HepG2 (cell line): ENCODE measurements around the gene QKI. TPM values are rescaled to one million over a fixed set of nuclear protein-coding genes. Genes with fewer than 3 reads are reported as not detected.
A peak's percentile ranks its signal among the peaks of the same experiment; 100 is the strongest.

ENCODE experiments used
- ATAC-seq: fragments of 200-7000 bp; cut with Tn5 transposase; 3 replicates; pipeline ENCODE4 v1.9.1; 2020; ENCODE audit warnings: mild to moderate bottlenecking, moderate library complexity
- BruUV-seq: library from RNA; stranded (reverse); fragments of 400-500 nt; replicated peaks from 2 replicates; lab custom pipeline; 2021; lab: Mats Ljungman, UMichigan
- CTCF ChIA-PET: fragments of 300-600 bp; formaldehyde crosslinking; extraction: SDS; loops from one replicate; lab custom pipeline; 2021; ENCODE audit warnings: low total read pairs, inconsistent platforms, low intra/inter-chr PET ratio; lab: Yijun Ruan, JAX
- POLR2A ChIA-PET: fragments of 350-600 bp; sonication (Branson Sonifier 250); formaldehyde crosslinking; loops from one replicate; lab custom pipeline; 2020; ENCODE audit warnings: antibody characterized with exemption, inconsistent platforms; lab: Yijun Ruan, JAX
- DNase-seq: peaks from one replicate; pipeline ENCODE4 v3.0.0-alpha.2; 2015; ENCODE audit warnings: low spot score
- FAIRE-seq: peaks from 3 replicates; lab custom pipeline; 2011; peaks lifted over from hg19 to GRCh38; lab: Jason Lieb, UNC
- H2AFZ ChIP-seq: one replicate; pipeline ENCODE4 v1.6.1; 2011; ENCODE audit warnings: low read length, inconsistent platforms
- H3K27ac ChIP-seq: fragments of 300-600 bp; 3 replicates; pipeline ENCODE4 v1.8.0; 2011; ENCODE audit warnings: mixed run types, mild to moderate bottlenecking, mixed read lengths, low read length, inconsistent platforms; ENCODE audit not compliant: insufficient read depth; ENCODE audit errors: extremely low read length
- H3K27me3 ChIP-seq, 2 experiments: fragments of 200-600 bp in 1 of 2; 2 replicates in 1 of 2; 3 replicates in 1 of 2; pipeline versions ENCODE4 v1.6.0 to v1.8.0; 2011; ENCODE audit warnings: low read length in 2 of 2, mild to moderate bottlenecking in 2 of 2, moderate library complexity in 2 of 2, inconsistent platforms in 1 of 2; ENCODE audit not compliant: insufficient read depth in 2 of 2, control insufficient read depth in 1 of 2
- H3K36me3 ChIP-seq, 2 experiments: fragments of 200-600 bp in 1 of 2; replicated peaks in 1 of 2; 2 replicates in 1 of 2; 3 replicates in 1 of 2; pipeline versions ENCODE4 v1.5.1 to v1.8.0; 2011; ENCODE audit warnings: low read length in 2 of 2, inconsistent platforms in 1 of 2; ENCODE audit not compliant: insufficient read depth in 2 of 2, control insufficient read depth in 1 of 2
- H3K4me1 ChIP-seq: 2 replicates; pipeline ENCODE4 v1.5.1; 2012; ENCODE audit warnings: low read length, inconsistent platforms; ENCODE audit not compliant: insufficient read depth
- H3K4me2 ChIP-seq: 2 replicates; pipeline ENCODE4 v1.6.0; 2011; ENCODE audit warnings: low read depth, low read length, inconsistent platforms
- H3K4me3 ChIP-seq, 3 experiments: fragments of 200-600 bp in 1 of 3; sonication (generic), shearing (Covaris generic) in 1 of 3; replicated peaks in 1 of 3; 2 replicates each; pipeline ENCODE4 v1.5.1; 2011 to 2016; ENCODE audit warnings: low read length in 3 of 3, inconsistent platforms in 2 of 3, low read depth in 2 of 3, mild to moderate bottlenecking in 2 of 3, control low read depth in 1 of 3, mixed read lengths in 1 of 3; ENCODE audit not compliant: insufficient read depth in 1 of 3
- H3K79me2 ChIP-seq: one replicate; pipeline ENCODE4 v1.6.1; 2011; ENCODE audit warnings: low read length, inconsistent platforms; ENCODE audit not compliant: insufficient read depth
- H3K9ac ChIP-seq: 2 replicates; pipeline ENCODE4 v1.6.0; 2011; ENCODE audit warnings: mild to moderate bottlenecking, low read depth, low read length, inconsistent platforms; ENCODE audit not compliant: insufficient read depth
- H3K9me3 ChIP-seq: 2 replicates; pipeline ENCODE4 v1.5.1; 2012; ENCODE audit warnings: mild to moderate bottlenecking, low read length
- H4K20me1 ChIP-seq: 2 replicates; pipeline ENCODE4 v1.6.0; 2011; ENCODE audit warnings: inconsistent platforms, mild to moderate bottlenecking, low read length, moderate library complexity; ENCODE audit not compliant: insufficient read depth
- BATF2 ChIP-seq: sonication (generic); formaldehyde crosslinking; IDR thresholded peaks from 2 replicates; pipeline ENCODE4 v1.8.0; 2022; ENCODE audit warnings: mild to moderate bottlenecking, missing genetic modification reagents, moderate library complexity
- EP300 ChIP-seq, 3 experiments: sonication (generic) in 1 of 3; formaldehyde crosslinking in 1 of 3; IDR thresholded peaks; 2 replicates each; pipeline versions ENCODE4 v1.5.1 to v1.6.1; 2011 to 2020; ENCODE audit warnings: low read depth in 2 of 3, low read length in 2 of 3, borderline replicate concordance in 1 of 3, improper control_type of control experiment in 1 of 3, mild to moderate bottlenecking in 1 of 3, missing genetic modification reagents in 1 of 3, moderate library complexity in 1 of 3
- ETV5 ChIP-seq: IDR thresholded peaks from 2 replicates; pipeline ENCODE4 v1.6.1; 2018; ENCODE audit warnings: missing biosample characterization, missing genetic modification reagents, inconsistent platforms, borderline replicate concordance
- ETV6 ChIP-seq: sonication (generic); formaldehyde crosslinking; conservative IDR thresholded peaks from 2 replicates; pipeline ENCODE4 v1.4.0; 2020; ENCODE audit warnings: missing genetic modification reagents
- FIP1L1 ChIP-seq: fragments of 200-400 bp; formaldehyde crosslinking; IDR thresholded peaks from 2 replicates; pipeline ENCODE4 v1.6.1; 2018; ENCODE audit warnings: low read depth, mild to moderate bottlenecking, low read length, moderate library complexity, borderline replicate concordance; ENCODE audit not compliant: insufficient read depth
- GLI4 ChIP-seq: sonication (generic); formaldehyde crosslinking; IDR thresholded peaks from 2 replicates; pipeline ENCODE4 v1.5.1; 2020; ENCODE audit warnings: missing genetic modification reagents, mild to moderate bottlenecking, moderate library complexity, borderline replicate concordance
- ISX ChIP-seq: sonication (generic); formaldehyde crosslinking; conservative IDR thresholded peaks from 2 replicates; pipeline ENCODE4 v1.5.0; 2020; ENCODE audit warnings: missing genetic modification reagents
- KDM5A ChIP-seq: fragments of 200-600 bp; sonication (generic); IDR thresholded peaks from 2 replicates; pipeline ENCODE4 v1.7.0; 2018; ENCODE audit warnings: antibody characterized with exemption, mild to moderate bottlenecking, low read length, borderline replicate concordance
- MAF1 ChIP-seq: sonication (generic); formaldehyde crosslinking; IDR thresholded peaks from 2 replicates; pipeline ENCODE4 v1.5.0; 2020; ENCODE audit warnings: missing genetic modification reagents, borderline replicate concordance
- MAFK ChIP-seq, 2 experiments: IDR thresholded peaks in 1 of 2; conservative IDR thresholded peaks in 1 of 2; 2 replicates each; pipeline ENCODE4 v1.6.1; 2011; ENCODE audit warnings: improper control_type of control experiment in 2 of 2, low read length in 2 of 2
- MIER2 ChIP-seq: IDR thresholded peaks from 2 replicates; pipeline ENCODE4 v1.6.1; 2016; ENCODE audit warnings: missing biosample characterization, missing genetic modification reagents
- SIX1 ChIP-seq: sonication (generic); formaldehyde crosslinking; IDR thresholded peaks from 2 replicates; pipeline ENCODE4 v1.4.0; 2020; ENCODE audit warnings: missing genetic modification reagents, borderline replicate concordance
- SMAD9 ChIP-seq: sonication (generic); formaldehyde crosslinking; IDR thresholded peaks from 2 replicates; pipeline ENCODE4 v1.5.1; 2020; ENCODE audit warnings: mild to moderate bottlenecking, missing genetic modification reagents
- SOX6 ChIP-seq, 2 experiments: fragments of 450-650 bp in 1 of 2; sonication (generic) in 1 of 2; formaldehyde crosslinking in 1 of 2; IDR thresholded peaks; 2 replicates each; pipeline versions ENCODE4 v1.4.0 to v1.6.1; 2017 to 2020; ENCODE audit warnings: antibody characterized with exemption in 1 of 2, mild to moderate bottlenecking in 1 of 2, missing genetic modification reagents in 1 of 2
- TBX3 ChIP-seq: fragments of 450-650 bp; IDR thresholded peaks from 2 replicates; pipeline ENCODE4 v1.6.1; 2017; ENCODE audit warnings: antibody characterized with exemption, mild to moderate bottlenecking, inconsistent platforms, borderline replicate concordance
- UBTF ChIP-seq: sonication (generic); formaldehyde crosslinking; IDR thresholded peaks from 2 replicates; pipeline ENCODE4 v1.4.0; 2020; ENCODE audit warnings: mild to moderate bottlenecking, missing genetic modification reagents
- ZBTB20 ChIP-seq: sonication (generic); formaldehyde crosslinking; IDR thresholded peaks from 2 replicates; pipeline ENCODE4 v1.8.1; 2023; ENCODE audit warnings: missing genetic modification reagents, low read depth, mild to moderate bottlenecking, borderline replicate concordance
- ZFP36L1 ChIP-seq: sonication (generic); formaldehyde crosslinking; IDR thresholded peaks from 2 replicates; pipeline ENCODE4 v1.8.0; 2022; ENCODE audit warnings: mild to moderate bottlenecking, missing genetic modification reagents, moderate library complexity
- ZNF446 ChIP-seq: sonication (generic); formaldehyde crosslinking; IDR thresholded peaks from 2 replicates; pipeline ENCODE4 v1.5.0; 2020; ENCODE audit warnings: mild to moderate bottlenecking, missing genetic modification reagents
- WGBS: methylation state at CpG from one replicate; pipeline ENCODE4 v1.1.6; 2017; ENCODE audit warnings: low lambda C conversion rate; 5-methylcytosine and 5-hydroxymethylcytosine counted together
- in situ Hi-C: cut with HindIII; loops from 2 replicates; pipeline ENCODE4 v1.10.0; 2017; ENCODE audit warnings: low pct_unique_long_range_greater_than_20kb; ENCODE audit not compliant: extremely low pct_ligation_motif_present
- intact Hi-C: fragments of 100-400 bp; cut with micrococcal nuclease; formaldehyde crosslinking; loops from one replicate; pipeline ENCODE4 v1.10.0; 2022; ENCODE audit not compliant: unreplicated experiment
- polyA plus RNA-seq, 8 experiments: library from polyadenylated mRNA; depleted of rRNA in 3 of 8; stranded (reverse) in 7 of 8; unstranded in 1 of 8; fragments of >200 nt; fragmentation: Illumina TruSeq in 4 of 8; extraction: Trizol in 4 of 8; gene quantifications; 2 replicates each; pipeline versions ENCODE4 v1.2.1 to v1.2.3, GENCODE V29; 2011 to 2016; ENCODE audit warnings: low read depth in 4 of 8, missing spikeins in 1 of 8, mixed read lengths in 1 of 8; ENCODE audit not compliant: insufficient read depth in 1 of 8
- total RNA-seq, 5 experiments: library from RNA; depleted of rRNA; stranded (reverse); fragments of >200 nt; fragmentation: Illumina TruSeq; extraction: Trizol; gene quantifications; 2 replicates each; pipeline ENCODE4 v1.2.3, GENCODE V29; 2016; ENCODE audit warnings: low read depth in 1 of 5

Gene QKI
- total and polyA plus RNA-seq, 2 of the 13 experiments (the other 11 are each of a cell fraction or from before 2014, with no cell fraction given), result 136 to 137 TPM

- 0% methylated on average over 12 of the region's 109 CpGs for WGBS
- Histone ChIP-seq H3K9ac (peak overlapping the region; percentile 94), H2AFZ (no peak overlapping the region)
- TF ChIP-seq MAFK (conservative IDR thresholded peaks at IDR 0.05 in 1 of 2, IDR thresholded peaks at IDR 0.05 in 1 of 2; ENCODE audit: low read length in 2 of 2) (no peak), ETV5 (CRISPR knock-in tag) (0 out of 2 replicates have a peak, but pooled peaks have one; percentile 15), BATF2 (CRISPR knock-in tag) (peak; percentile 92), SOX6 (IDR thresholded peaks at IDR 0.05) (no peak), SOX6 (CRISPR knock-in tag; IDR thresholded peaks at IDR 0.05) (0 out of 2 replicates have a peak, but pooled peaks have one; percentile 16), ETV6 (peak; percentile 89), ISX (CRISPR knock-in tag) (no peak; the same call in 1 of the 2 replicates), SIX1 (CRISPR knock-in tag) (no peak), UBTF (CRISPR knock-in tag) (peak; percentile 91), TBX3 (no peak), KDM5A (peak; percentile 74; the same call in 1 of the 2 replicates), EP300 (IDR thresholded peaks at IDR 0.05; ENCODE audit: low read depth in 2 of 2, low read length in 2 of 2) (peak; percentile 22 to 45; a peak in 2 of 4 replicates), EP300 (CRISPR knock-in tag; IDR thresholded peaks at IDR 0.05; ENCODE audit: borderline replicate concordance) (peak; percentile 45; the same call in 1 of the 2 replicates), SMAD9 (CRISPR knock-in tag) (no peak), GLI4 (CRISPR knock-in tag) (peak; percentile 78; the same call in 1 of the 2 replicates), ZFP36L1 (CRISPR knock-in tag) (peak; percentile 83; the same call in 1 of the 2 replicates), ZBTB20 (peak; percentile 74; the same call in 1 of the 2 replicates), MIER2 (CRISPR knock-in tag) (0 out of 2 replicates have a peak, but pooled peaks have one; percentile 12), FIP1L1 (peak; percentile 60; the same call in 1 of the 2 replicates), ZNF446 (CRISPR knock-in tag) (peak; percentile 93), MAF1 (CRISPR knock-in tag) (no peak)
Observed at GRCh38 chr6:163413345-163414116, 987 bp upstream of the QKI start.

More at GRCh38 chr6:163413345-163414116, 987 bp upstream of the QKI start:
- POLR2A ChIA-PET, result no interaction called here
- Histone ChIP-seq H4K20me1 (peaks cover 16% of the 10 kb centered on the region), H3K36me3 (no peaks in the 10 kb centered on the region), H3K4me2 (peak overlapping the region; percentile 69), H3K4me1 (peaks cover 53% of the 10 kb centered on the region), H3K4me3 (peak overlapping the region; percentile 75 to 97 (median 87)), H3K27me3 (no peaks in the 10 kb centered on the region; a peak in 1 of 5 replicates), H3K27ac (peak overlapping the region; percentile 98), H3K9me3 (no peaks in the 10 kb centered on the region), H3K79me2 (peaks cover 45% of the 10 kb centered on the region)
- peak; percentile 63 for ATAC-seq
- no peak for FAIRE-seq
- DNase-seq, result peak; percentile 88
- no TSS peak for BruUV-seq
- intact Hi-C loops (loop anchor here (10.0 kb wide), 1 partner anchor 689 kb away; the partner anchor contains the start of genes PACRG and PRKN), in situ Hi-C loops (loop anchor here (25.0 kb wide), 1 partner anchor 699 kb away; no protein-coding TSS in a partner anchor)
- CTCF ChIA-PET, result no interaction called here
